Renal pelvis (tissue), 4 donors: ENCODE results near the gene UBE2O. TPM values are rescaled to one million over a fixed set of nuclear protein-coding genes. Genes with fewer than 3 reads are reported as not detected.

Experiments used
- DNase-seq: peaks from one replicate; pipeline ENCODE4 v3.0.0-alpha.2; 2013
- polyA plus RNA-seq, 3 donors: library from polyadenylated mRNA; unstranded; fragments of 120-200 nt; gene quantifications; one replicate each; pipeline ENCODE4 v1.2.1, GENCODE V29; 2013; ENCODE audit not compliant: insufficient read length in 3 of 3

Gene UBE2O
- polyA plus RNA-seq, 3 donors: 27.2 to 30.6 (median 27.3) TPM

- peak; percentile 87 for DNase-seq
Observed at GRCh38 chr17:76397687-76398522, 55.0 kb downstream of the UBE2O start.

- no peak for DNase-seq
Observed at GRCh38 chr17:76397184-76397583, 55.8 kb downstream of the UBE2O start.

- DNase-seq: no peak
Observed at GRCh38 chr17:76395980-76396379, 57.0 kb downstream of the UBE2O start.

- DNase-seq: no peak
Observed at GRCh38 chr17:76394166-76394565, 58.8 kb downstream of the UBE2O start.

GRCh38 chr17:76391200-76391715, 61.7 kb downstream of the UBE2O start:
- DNase-seq: no peak

GRCh38 chr17:76390003-76390421, 62.9 kb downstream of the UBE2O start:
- DNase-seq: no peak

- DNase-seq: no peak
Observed at GRCh38 chr17:76388966-76389888, 63.7 kb downstream of the UBE2O start.

- no peak for DNase-seq
Observed at GRCh38 chr17:76386966-76387765, 65.8 kb downstream of the UBE2O start.

- DNase-seq: no peak
Observed at GRCh38 chr17:76385892-76386786, 66.8 kb downstream of the UBE2O start.

GRCh38 chr17:76384987-76385891, 67.7 kb downstream of the UBE2O start:
- no peak for DNase-seq

- DNase-seq: no peak
Observed at GRCh38 chr17:76384222-76384986, 68.5 kb downstream of the UBE2O start, which contains the start of gene SPHK1. TSS of gene SPHK1 (plus strand) at chr17:76384609. CDS start at chr17:76385645, 1,036 bp downstream.

- no peak for DNase-seq
Observed at GRCh38 chr17:76383546-76384221, 69.3 kb downstream of the UBE2O start.

GRCh38 chr17:76382803-76383545, 70.0 kb downstream of the UBE2O start:
- no peak for DNase-seq

GRCh38 chr17:76382351-76382802, 70.6 kb downstream of the UBE2O start:
- no peak for DNase-seq

- DNase-seq: no peak
Observed at GRCh38 chr17:76381633-76382350, 71.2 kb downstream of the UBE2O start.

GRCh38 chr17:76379646-76380376, 73.1 kb downstream of the UBE2O start:
- no peak for DNase-seq
